Right lobe of liver (tissue), 4 donors: ENCODE data around the gene SYTL4.

Experiments
- CTCF ChIP-seq, 4 donors: fragments of 200-600 bp in 3 of 4; fragments of 450-650 bp in 1 of 4; IDR thresholded peaks; one replicate each; pipeline versions ENCODE4 v1.5.1 to v1.8.0; 2016 to 2022; ENCODE audit warnings: antibody characterized with exemption in 4 of 4, mild to moderate bottlenecking in 2 of 4
- POLR2A ChIP-seq: fragments of 450-650 bp; IDR thresholded peaks from one replicate; pipeline ENCODE4 v1.6.1; 2017; ENCODE audit warnings: antibody characterized with exemption, mild to moderate bottlenecking
- donor health status: DM: no; HTN: no; CAD: no.
- donor health status: DM: no; HTN: no; CAD: no.
- donor health status: DM: no; HTN: yes; CAD: no.

- TF ChIP-seq CTCF (IDR thresholded peaks at IDR 0.05) (no peak), POLR2A (no peak)
Measured at GRCh38 chrX:100717363-100717762, 14.6 kb downstream of the SYTL4 start.
